Common myeloid progenitor, CD34-positive (primary cell): ENCODE results near the gene C9orf57. TPM values are rescaled to one million over a fixed set of nuclear protein-coding genes. Genes with fewer than 3 reads are reported as not detected.
"Not testable (repeated sequence)": the region's sequence is repeated elsewhere in the genome, so short reads cannot be mapped to it uniquely, and the experiment has no call there.

Experiments
- CTCF ChIA-PET: fragments of 350-600 bp; sonication (Branson Sonifier 250); formaldehyde crosslinking; loops from one replicate; lab custom pipeline; 2021; ENCODE audit warnings: antibody characterized with exemption; lab: Charles Lee
- POLR2A ChIA-PET: fragments of 350-600 bp; sonication (Branson Sonifier 250); formaldehyde crosslinking; loops from one replicate; lab custom pipeline; 2021; ENCODE audit warnings: antibody characterized with exemption; lab: Charles Lee
- DNase-seq, 3 donors: peaks; one replicate each; pipeline versions ENCODE4 v3.0.0 to v3.0.0-alpha.2; 2013
- H3K27ac ChIP-seq, 2 experiments: 1 replicate in 1 of 2; 2 replicates in 1 of 2; pipeline ENCODE4 v1.7.0; 2013; ENCODE audit warnings: inconsistent platforms in 2 of 2, low read length in 2 of 2, mild to moderate bottlenecking in 2 of 2, low read depth in 1 of 2, moderate library complexity in 1 of 2; ENCODE audit not compliant: severe bottlenecking in 2 of 2, insufficient read depth in 1 of 2, poor library complexity in 1 of 2
- H3K27me3 ChIP-seq, 5 experiments: replicated peaks in 2 of 5; 1 replicate in 3 of 5; 2 replicates in 2 of 5; pipeline versions ENCODE4 v1.6.1 to v1.7.0; 2013; ENCODE audit warnings: low read length in 4 of 5, mild to moderate bottlenecking in 2 of 5, moderate library complexity in 2 of 5, inconsistent platforms in 1 of 5; ENCODE audit not compliant: insufficient read depth in 5 of 5, control insufficient read depth in 4 of 5
- H3K36me3 ChIP-seq, 4 experiments: 1 replicate in 2 of 4; 2 replicates in 2 of 4; pipeline versions ENCODE4 v1.6.1 to v1.7.0; 2013; ENCODE audit warnings: low read length in 3 of 4, control low read depth in 1 of 4, mild to moderate bottlenecking in 1 of 4; ENCODE audit not compliant: control insufficient read depth in 4 of 4, insufficient read depth in 4 of 4
- H3K4me1 ChIP-seq, 4 experiments: 1 replicate in 3 of 4; 2 replicates in 1 of 4; pipeline versions ENCODE4 v1.6.1 to v1.7.1; 2013; ENCODE audit warnings: low read length in 3 of 4, mild to moderate bottlenecking in 3 of 4, control low read depth in 1 of 4, inconsistent platforms in 1 of 4, moderate library complexity in 1 of 4; ENCODE audit not compliant: control insufficient read depth in 4 of 4, insufficient read depth in 4 of 4; ENCODE audit errors: control extremely low read depth in 1 of 4
- H3K4me3 ChIP-seq, 7 experiments: 1 replicate in 4 of 7; 2 replicates in 3 of 7; pipeline versions ENCODE4 v1.5.1 to v1.7.0; 2013; ENCODE audit warnings: mild to moderate bottlenecking in 7 of 7, low read length in 6 of 7, moderate library complexity in 6 of 7, inconsistent platforms in 2 of 7, low read depth in 2 of 7, control low read depth in 1 of 7; ENCODE audit not compliant: insufficient read depth in 4 of 7, control insufficient read depth in 1 of 7; ENCODE audit errors: extremely low read depth in 1 of 7
- H3K9me3 ChIP-seq, 5 experiments: 1 replicate in 4 of 5; 2 replicates in 1 of 5; pipeline versions ENCODE4 v1.6.1 to v1.7.1; 2013; ENCODE audit warnings: low read length in 4 of 5, mild to moderate bottlenecking in 2 of 5, inconsistent platforms in 1 of 5, low read depth in 1 of 5, moderate library complexity in 1 of 5; ENCODE audit not compliant: control insufficient read depth in 4 of 5, insufficient read depth in 2 of 5; ENCODE audit errors: control extremely low read depth in 1 of 5
- WGBS: methylation state at CpG from one replicate; pipeline ENCODE4 v1.1.5; 2013; ENCODE audit not compliant: insufficient coverage; 5-methylcytosine and 5-hydroxymethylcytosine counted together
- polyA plus RNA-seq: library from polyadenylated mRNA; unstranded; fragments of 120-200 nt; gene quantifications from one replicate; pipeline ENCODE4 v1.2.1, GENCODE V29; 2013

C9orf57 gene
- polyA plus RNA-seq, result not detected

GRCh38 chr9:72060513-72060912 lies at the start of gene C9orf57:
Gene C9orf57 (minus strand): TSS chr9:72060613. CDS start chr9:72059331, 1,282 bp downstream.
- ChIA-PET POLR2A (no interaction called here), CTCF (no interaction called here)
- Histone ChIP-seq H3K27me3 (no peaks in the 10 kb centered on the region), H3K36me3 (no peaks in the 10 kb centered on the region), H3K4me3 (no peak within 1 kb of the TSS), H3K9me3 (no peaks in the 10 kb centered on the region), H3K4me1 (no peaks in the 10 kb centered on the region), H3K27ac (no peak within 1 kb of the TSS)
- 100% methylated on average over 3 of the region's 4 CpGs for WGBS
- no peak for DNase-seq

GRCh38 chr9:72102520-72102919 lies 42.1 kb upstream of the C9orf57 start:
- POLR2A ChIA-PET, result no interaction called here
- Histone ChIP-seq H3K9me3 (peaks cover 0 to 3% (median 0%) of the 10 kb centered on the region in 5 experiments), H3K4me3 (no peak overlapping the region), H3K36me3 (no peaks in the 10 kb centered on the region), H3K27me3 (no peaks in the 10 kb centered on the region), H3K27ac (no peak overlapping the region), H3K4me1 (no peaks in the 10 kb centered on the region)
- DNase-seq, result no peak
- 93% methylated on average over 2 of the region's 2 CpGs for WGBS
- CTCF ChIA-PET, result no interaction called here

GRCh38 chr9:72095520-72095919 lies 35.1 kb upstream of the C9orf57 start:
- DNase-seq, H3K4me3 ChIP-seq, H3K27ac ChIP-seq, H3K4me1 ChIP-seq, H3K27me3 ChIP-seq, CTCF ChIA-PET, H3K9me3 ChIP-seq, H3K36me3 ChIP-seq, POLR2A ChIA-PET: not testable (repeated sequence)
- WGBS, result 100% methylated on average over 2 of the region's 3 CpGs

DNA sequence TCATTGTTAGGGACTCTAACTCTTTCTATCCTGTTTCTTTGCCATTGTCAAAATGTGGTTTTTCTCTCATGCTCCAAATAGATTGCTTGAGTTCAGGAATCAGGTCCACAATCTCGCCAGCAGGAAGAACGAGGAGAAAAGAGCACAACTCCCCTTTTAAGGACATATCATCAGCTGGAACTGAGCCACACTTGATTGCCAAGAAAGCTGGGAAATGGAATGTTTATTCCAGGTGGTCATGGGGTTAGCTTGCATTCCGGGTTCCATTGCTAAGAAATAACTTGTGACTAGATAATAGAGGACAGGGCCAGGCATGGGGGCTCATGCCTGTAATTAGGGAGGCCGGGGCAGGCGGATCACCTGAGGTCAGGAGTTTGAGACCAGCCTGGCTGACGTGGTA lies 32.4 kb upstream of the C9orf57 start:
- WGBS, result 81% methylated on average over 3 of the region's 6 CpGs
- Histone ChIP-seq H3K27ac (no peak overlapping the region), H3K4me1 (no peaks in the 10 kb centered on the region), H3K4me3 (no peak overlapping the region), H3K27me3 (no peaks in the 10 kb centered on the region), H3K36me3 (no peaks in the 10 kb centered on the region), H3K9me3 (no peaks in the 10 kb centered on the region)
- DNase-seq, result no peak
- CTCF ChIA-PET, result no interaction called here
- POLR2A ChIA-PET, result no interaction called here

- no peak overlapping the region for H3K27ac ChIP-seq
- 80% methylated on average over 1 of the region's 2 CpGs for WGBS
- no peak overlapping the region for H3K4me3 ChIP-seq
- no peaks in the 10 kb centered on the region for H3K36me3 ChIP-seq
- no peaks in the 10 kb centered on the region for H3K9me3 ChIP-seq
- CTCF ChIA-PET, result no interaction called here
- H3K27me3 ChIP-seq, result no peaks in the 10 kb centered on the region
- no peak for DNase-seq
- H3K4me1 ChIP-seq, result no peaks in the 10 kb centered on the region
- POLR2A ChIA-PET, result no interaction called here
Observed at GRCh38 chr9:72089451-72090130, 29.2 kb upstream of the C9orf57 start.

DNA sequence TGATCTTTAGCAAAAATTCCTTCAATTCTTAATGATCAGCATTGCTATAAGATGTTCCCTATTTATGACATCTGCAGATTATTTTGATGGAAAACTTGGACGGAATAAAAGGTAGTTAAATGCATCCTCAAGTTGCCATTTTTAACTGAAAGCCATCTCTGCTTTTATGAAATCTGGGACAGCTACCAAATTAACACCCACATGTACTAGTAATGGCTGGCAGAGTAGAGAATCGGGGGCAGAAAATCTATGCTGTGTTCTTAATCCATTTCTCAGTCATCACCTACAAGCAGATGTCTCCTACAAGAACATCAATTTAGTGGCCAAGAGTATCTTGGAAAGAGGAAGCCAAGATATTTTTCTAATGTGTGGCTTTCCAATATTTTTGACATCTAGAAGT lies 22.1 kb upstream of the C9orf57 start:
- Histone ChIP-seq H3K36me3 (no peaks in the 10 kb centered on the region), H3K9me3 (no peaks in the 10 kb centered on the region), H3K4me3 (no peak overlapping the region), H3K4me1 (no peaks in the 10 kb centered on the region), H3K27ac (no peak overlapping the region), H3K27me3 (peaks cover 0 to 2% (median 0%) of the 10 kb centered on the region in 5 experiments)
- no peak for DNase-seq
- 86% methylated on average over 1 of the region's 2 CpGs for WGBS
- ChIA-PET CTCF (no interaction called here), POLR2A (no interaction called here)

- CTCF ChIA-PET, H3K27ac ChIP-seq, H3K4me3 ChIP-seq, DNase-seq, H3K36me3 ChIP-seq, H3K27me3 ChIP-seq, H3K4me1 ChIP-seq, POLR2A ChIA-PET, H3K9me3 ChIP-seq: not testable (repeated sequence)
- 86% methylated on average over 1 of the region's 2 CpGs for WGBS
Observed at GRCh38 chr9:72074666-72075065, 14.3 kb upstream of the C9orf57 start.
